Neural crest cell (in vitro differentiated cells): ENCODE measurements around the gene RBFOX1. TPM values are rescaled to one million over a fixed set of nuclear protein-coding genes. Genes with fewer than 3 reads are reported as not detected.

Experiments
- DNase-seq: peaks from one replicate; pipeline ENCODE4 v3.0.0; 2021; ENCODE audit warnings: low read depth, mixed read lengths, low spot score
- H3K27ac Mint-ChIP-seq: one replicate; pipeline ENCODE4 v1.8.0; 2021; ENCODE audit warnings: mild to moderate bottlenecking, mixed read lengths; ENCODE audit not compliant: unreplicated experiment
- H3K27me3 Mint-ChIP-seq: 2 replicates; pipeline ENCODE4 v1.8.0; 2021; ENCODE audit warnings: low read depth, mild to moderate bottlenecking, mixed read lengths
- H3K36me3 Mint-ChIP-seq: 2 replicates; pipeline ENCODE4 v1.8.0; 2021; ENCODE audit warnings: low read depth, mild to moderate bottlenecking, mixed read lengths
- H3K4me1 Mint-ChIP-seq: 2 replicates; pipeline ENCODE4 v1.8.0; 2021; ENCODE audit warnings: mixed read lengths
- H3K4me3 Mint-ChIP-seq: one replicate; pipeline ENCODE4 v1.8.0; 2021; ENCODE audit warnings: mild to moderate bottlenecking, mixed read lengths
- H3K9me3 Mint-ChIP-seq: 2 replicates; pipeline ENCODE4 v1.8.0; 2021; ENCODE audit warnings: mixed read lengths
- total RNA-seq: library from RNA; stranded (reverse); gene quantifications from 2 replicates; pipeline ENCODE4 v1.2.1, GENCODE V29; 2021
- TF ChIP-seq, protein P1 (sequence below): fragments of 200-600 bp; sonication (generic); conservative IDR thresholded peaks from 2 replicates; pipeline ENCODE4 v1.5.0; 2021; ENCODE audit warnings: antibody characterized with exemption, mild to moderate bottlenecking

RBFOX1 gene
- total RNA-seq, 1 donor from 2014 or later: 1.4 TPM

DNA sequence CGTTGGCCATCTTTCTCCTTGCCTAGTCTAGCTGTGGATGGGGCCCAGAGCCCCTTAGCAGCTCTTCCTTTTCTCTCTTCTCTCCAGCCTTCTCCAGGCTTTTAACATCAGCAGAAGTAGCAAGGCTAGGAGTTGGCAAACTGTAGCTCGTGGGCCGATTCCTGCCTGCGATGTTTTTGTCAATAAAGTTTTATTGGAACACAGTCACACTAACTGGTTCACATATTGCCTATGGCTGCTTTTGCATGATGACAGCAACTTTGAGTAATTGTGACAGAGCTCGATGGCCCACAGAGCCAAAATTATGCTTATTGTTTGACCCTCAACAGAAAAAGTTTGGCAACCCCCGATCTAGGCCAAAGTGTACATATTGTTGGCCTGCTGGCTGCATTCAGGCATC, 199.9 kb downstream of the RBFOX1 start:
- TF ChIP-seq, protein P1, sequence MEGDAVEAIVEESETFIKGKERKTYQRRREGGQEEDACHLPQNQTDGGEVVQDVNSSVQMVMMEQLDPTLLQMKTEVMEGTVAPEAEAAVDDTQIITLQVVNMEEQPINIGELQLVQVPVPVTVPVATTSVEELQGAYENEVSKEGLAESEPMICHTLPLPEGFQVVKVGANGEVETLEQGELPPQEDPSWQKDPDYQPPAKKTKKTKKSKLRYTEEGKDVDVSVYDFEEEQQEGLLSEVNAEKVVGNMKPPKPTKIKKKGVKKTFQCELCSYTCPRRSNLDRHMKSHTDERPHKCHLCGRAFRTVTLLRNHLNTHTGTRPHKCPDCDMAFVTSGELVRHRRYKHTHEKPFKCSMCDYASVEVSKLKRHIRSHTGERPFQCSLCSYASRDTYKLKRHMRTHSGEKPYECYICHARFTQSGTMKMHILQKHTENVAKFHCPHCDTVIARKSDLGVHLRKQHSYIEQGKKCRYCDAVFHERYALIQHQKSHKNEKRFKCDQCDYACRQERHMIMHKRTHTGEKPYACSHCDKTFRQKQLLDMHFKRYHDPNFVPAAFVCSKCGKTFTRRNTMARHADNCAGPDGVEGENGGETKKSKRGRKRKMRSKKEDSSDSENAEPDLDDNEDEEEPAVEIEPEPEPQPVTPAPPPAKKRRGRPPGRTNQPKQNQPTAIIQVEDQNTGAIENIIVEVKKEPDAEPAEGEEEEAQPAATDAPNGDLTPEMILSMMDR: no peak
- no peak overlapping the region for H3K27ac Mint-ChIP-seq
- no peaks in the 10 kb centered on the region for H3K27me3 Mint-ChIP-seq
- no peaks in the 10 kb centered on the region for H3K9me3 Mint-ChIP-seq
- H3K4me3 Mint-ChIP-seq: no peak overlapping the region
- H3K4me1 Mint-ChIP-seq: no peaks in the 10 kb centered on the region
- DNase-seq: no peak
- H3K36me3 Mint-ChIP-seq: no peaks in the 10 kb centered on the region

DNA sequence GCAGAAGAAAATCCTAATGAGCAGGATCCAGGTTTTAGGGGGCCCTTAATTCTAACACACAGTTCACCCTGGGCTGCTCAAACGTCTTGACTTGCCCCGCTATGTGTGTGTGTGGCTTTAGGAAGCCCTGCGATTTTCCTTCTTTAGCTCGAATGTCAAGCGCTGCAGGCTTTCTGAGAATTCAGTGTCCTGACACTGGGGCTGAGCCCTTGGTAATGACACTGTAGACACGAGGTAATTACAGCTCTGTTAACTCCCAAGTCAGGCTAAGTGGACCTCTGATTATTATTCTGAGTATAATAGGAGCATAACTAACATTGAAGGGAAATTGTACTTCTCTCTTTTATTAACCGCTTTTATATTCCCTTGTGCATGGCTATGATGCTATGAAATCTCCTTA, 202.1 kb downstream of the RBFOX1 start:
- H3K9me3 Mint-ChIP-seq: peaks cover 8% of the 10 kb centered on the region
- H3K27ac Mint-ChIP-seq: no peak overlapping the region
- H3K4me1 Mint-ChIP-seq: no peaks in the 10 kb centered on the region
- DNase-seq: no peak
- H3K27me3 Mint-ChIP-seq: no peaks in the 10 kb centered on the region
- no peak overlapping the region for H3K4me3 Mint-ChIP-seq
- TF ChIP-seq, protein P1: no peak
- H3K36me3 Mint-ChIP-seq: no peaks in the 10 kb centered on the region

DNA sequence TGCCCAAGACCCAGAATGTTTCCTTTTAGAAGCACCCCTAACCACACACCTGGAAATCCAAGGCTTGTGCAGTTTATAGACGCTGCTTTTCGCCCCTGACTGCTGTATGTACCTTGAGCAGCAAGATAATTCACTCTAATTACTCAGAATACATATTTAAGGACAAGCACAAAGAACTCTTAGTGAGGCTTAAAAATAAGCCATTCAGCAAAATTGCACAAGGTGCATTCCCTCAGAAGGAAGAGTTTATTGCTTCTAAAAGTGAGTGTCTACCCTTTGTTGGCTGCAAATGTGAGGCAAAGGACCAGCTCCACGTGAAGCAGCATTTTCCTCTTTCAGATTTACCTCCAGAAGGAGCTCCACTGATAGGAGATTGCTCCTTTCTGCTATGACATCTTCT, 208.4 kb downstream of the RBFOX1 start:
- TF ChIP-seq, protein P1: no peak
- H3K4me1 Mint-ChIP-seq: peaks cover 12% of the 10 kb centered on the region

DNA sequence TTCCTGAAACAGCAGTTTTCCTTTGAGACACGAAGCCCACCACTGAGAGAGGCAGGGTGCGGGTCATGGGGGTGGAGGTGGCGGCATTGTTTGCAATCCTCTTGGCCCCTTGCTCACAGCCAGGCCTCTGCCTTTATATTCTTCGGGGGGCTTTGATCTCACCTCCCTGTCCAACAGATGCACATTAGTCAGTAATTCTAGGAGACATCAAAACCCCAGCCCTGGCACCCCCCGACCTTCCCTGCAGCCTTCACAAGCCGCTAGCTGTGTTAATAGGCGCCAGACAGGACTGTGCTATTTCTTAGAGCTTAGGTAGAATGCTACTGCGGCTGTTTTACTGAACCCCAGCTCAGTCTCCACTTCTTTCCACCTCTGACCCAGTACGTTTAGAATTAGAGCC, 212.6 kb downstream of the RBFOX1 start:
- Mint-ChIP-seq H3K9me3 (no peaks in the 10 kb centered on the region), H3K36me3 (no peaks in the 10 kb centered on the region), H3K4me1 (peaks cover 12% of the 10 kb centered on the region), H3K4me3 (no peak overlapping the region), H3K27ac (no peak overlapping the region), H3K27me3 (peaks cover 17% of the 10 kb centered on the region)
- DNase-seq: no peak
- TF ChIP-seq, protein P1: no peak

More for the DNA sequence above, 208.4 kb downstream of the RBFOX1 start:
- no peak for DNase-seq
- H3K4me3 Mint-ChIP-seq: no peak overlapping the region
- no peak overlapping the region for H3K27ac Mint-ChIP-seq
- no peaks in the 10 kb centered on the region for H3K36me3 Mint-ChIP-seq
- H3K9me3 Mint-ChIP-seq: peaks cover 8% of the 10 kb centered on the region
- H3K27me3 Mint-ChIP-seq: peaks cover 15% of the 10 kb centered on the region

DNA sequence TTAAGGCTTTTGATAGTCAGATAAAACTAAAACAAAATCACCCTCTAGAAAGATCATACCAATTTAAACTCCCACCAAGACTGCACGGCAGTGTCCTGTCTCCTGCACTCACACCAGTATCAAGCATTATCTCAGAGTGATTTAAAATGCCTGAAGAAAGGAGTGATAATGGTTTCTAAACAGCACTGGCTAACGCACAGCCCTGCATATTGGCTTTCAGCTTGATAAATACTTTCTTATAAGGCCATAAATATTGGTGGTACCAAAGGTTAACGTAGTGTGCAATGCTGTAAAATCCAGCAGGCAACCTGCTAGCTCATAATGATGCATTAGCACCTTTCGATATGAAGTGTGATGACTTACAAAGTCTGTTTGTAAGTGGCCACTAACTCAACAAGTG, 214.3 kb downstream of the RBFOX1 start:
- Mint-ChIP-seq H3K4me3 (no peak overlapping the region), H3K9me3 (no peaks in the 10 kb centered on the region), H3K27me3 (peaks cover 17% of the 10 kb centered on the region), H3K36me3 (no peaks in the 10 kb centered on the region), H3K27ac (no peak overlapping the region), H3K4me1 (peaks cover 12% of the 10 kb centered on the region)
- TF ChIP-seq, protein P1: no peak
- no peak for DNase-seq

DNA sequence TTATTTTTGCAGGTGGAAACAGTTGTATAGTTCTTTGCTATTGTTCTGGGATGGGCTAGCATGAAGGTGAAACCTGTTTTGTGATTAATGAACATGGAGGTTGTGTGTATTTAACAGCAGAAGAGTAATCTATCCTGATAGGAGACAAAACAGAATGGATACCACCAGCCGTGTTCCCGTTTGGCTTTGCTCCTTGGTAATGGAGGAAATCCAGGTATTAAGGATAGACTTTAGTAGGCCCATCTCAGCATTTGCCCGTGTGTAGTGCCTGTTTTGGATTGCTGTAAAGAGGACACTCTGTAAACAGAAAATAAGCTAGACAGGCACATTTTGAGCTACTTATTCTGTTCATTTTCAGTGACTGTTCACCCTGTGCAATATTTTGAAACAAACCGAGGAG, 215.1 kb downstream of the RBFOX1 start:
- TF ChIP-seq, protein P1: no peak
- no peak for DNase-seq
- Mint-ChIP-seq H3K27ac (no peak overlapping the region), H3K36me3 (no peaks in the 10 kb centered on the region), H3K4me1 (peaks cover 12% of the 10 kb centered on the region), H3K9me3 (no peaks in the 10 kb centered on the region), H3K4me3 (no peak overlapping the region), H3K27me3 (peaks cover 17% of the 10 kb centered on the region)
